Motor neuron (in vitro differentiated cells): ENCODE results near the gene PRR7. TPM values are rescaled to one million over a fixed set of nuclear protein-coding genes. Genes with fewer than 3 reads are reported as not detected.
A peak's percentile ranks its signal among the peaks of the same experiment; 100 is the strongest.

ENCODE experiments used
- ATAC-seq, 8 experiments: fragments of 200-7000 bp; cut with Tn5 transposase; replicated peaks in 6 of 8; 2 replicates each; pipeline ENCODE4 v1.8.0; 2021; ENCODE audit warnings: mild to moderate bottlenecking in 8 of 8, moderate library complexity in 8 of 8
- H3K27ac ChIP-seq, 2 donors: fragments of 250-450 bp; sonication (Bioruptor Pico); 2 replicates each; pipeline ENCODE4 v1.9.0; 2021; ENCODE audit warnings: antibody characterized with exemption in 2 of 2, mild to moderate bottlenecking in 2 of 2, moderate library complexity in 1 of 2
- H3K4me1 ChIP-seq, 2 donors: fragments of 250-450 bp; sonication (Bioruptor Pico); replicated peaks in 1 of 2; 2 replicates each; pipeline ENCODE4 v1.6.1; 2021; ENCODE audit warnings: antibody characterized with exemption in 2 of 2, mild to moderate bottlenecking in 2 of 2, moderate library complexity in 1 of 2
- H3K4me3 ChIP-seq, 5 donors: fragments of 250-450 bp; sonication (Bioruptor Pico); 2 replicates each; pipeline ENCODE4 v1.9.0; 2021; ENCODE audit warnings: antibody characterized with exemption in 5 of 5, mild to moderate bottlenecking in 5 of 5, moderate library complexity in 4 of 5
- WGBS, 10 experiments: fragments of 450-650 bp; shearing (Covaris generic); methylation state at CpG; one replicate each; pipeline ENCODE4 v1.0.0; 2022; 5-methylcytosine and 5-hydroxymethylcytosine counted together
- in situ Hi-C, 9 experiments: fragments of 400-800 bp; cut with MboI; loops; one replicate each; pipeline ENCODE4 v1.15.0; 2021; ENCODE audit warnings: low sequenced_read_pairs in 9 of 9, low pct_unique_long_range_greater_than_20kb in 2 of 9; ENCODE audit not compliant: unreplicated experiment in 9 of 9
- total RNA-seq, 8 experiments: library from RNA; unstranded; fragments of 300-600 nt; gene quantifications; 2 replicates each; pipeline versions ENCODE4 v1.2.3 to v1.2.4, GENCODE V29; 2022

PRR7 gene
- total RNA-seq, 8 experiments from 2014 or later: 2.0 to 8.1 (median 3.8) TPM

DNA sequence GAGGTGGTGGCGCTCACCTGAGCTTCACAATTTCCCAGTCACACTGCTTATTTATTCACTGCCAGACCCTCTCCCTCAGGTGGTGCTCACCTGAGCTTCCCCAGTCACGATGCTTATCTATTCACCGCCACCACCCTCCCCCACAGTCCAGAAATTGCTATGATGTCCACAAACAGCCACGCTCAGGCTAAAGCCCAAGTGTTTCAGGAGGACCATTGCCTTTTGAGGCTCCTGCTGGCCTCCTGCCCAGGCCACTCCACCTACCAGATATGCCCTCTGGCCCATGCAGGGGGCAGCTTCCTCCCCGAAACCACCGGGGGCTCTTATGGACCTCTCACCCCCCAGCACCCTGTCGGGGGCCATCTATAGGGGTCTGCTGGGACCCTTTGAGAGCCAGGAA, 46.2 kb downstream of the PRR7 start:
- H3K4me3 ChIP-seq: no peak overlapping the region
- peaks cover 28 to 35% of the 10 kb centered on the region in 2 donors for H3K4me1 ChIP-seq
- no peak overlapping the region for H3K27ac ChIP-seq
- in situ Hi-C loops: loop anchor here in 1 of 9 experiments (25.0 kb wide), 1 partner anchor 106 kb away; the partner anchor contains the start of gene SLC34A1
- no peak for ATAC-seq
- WGBS, 10 experiments: 82 to 100% (median 93%) methylated on average over 2 to 5 of the region's 7 CpGs; no CpG with 5 or more reads in 7 of the 10 experiments

DNA sequence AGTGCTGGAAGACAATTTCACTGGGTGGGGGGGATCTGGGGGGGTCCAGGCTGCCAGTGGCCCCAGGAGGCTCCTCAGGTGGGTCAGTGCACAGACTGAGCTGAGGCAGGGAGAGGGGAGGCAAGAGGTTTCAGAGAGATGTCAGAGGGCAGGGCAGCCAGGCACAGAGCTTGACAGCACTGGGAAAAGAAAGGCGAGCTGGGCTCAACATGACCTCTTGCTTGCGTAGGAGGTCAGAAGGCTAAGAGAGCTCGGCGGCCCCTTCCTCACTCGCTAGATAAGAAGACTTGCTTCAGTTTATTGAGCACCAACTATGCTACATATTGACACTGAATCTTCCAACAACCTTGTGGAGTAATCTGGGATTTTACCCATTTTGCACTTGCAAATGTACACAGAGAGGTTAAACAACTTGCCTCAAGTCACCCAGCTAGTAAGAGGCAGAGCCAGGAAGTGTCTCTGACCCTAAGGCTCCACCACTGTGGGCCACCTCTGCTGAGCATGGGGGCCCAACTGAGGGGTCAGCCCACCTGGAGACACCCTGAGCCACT, 47.3 kb downstream of the PRR7 start:
- H3K4me1 ChIP-seq: peaks cover 35 to 45% of the 10 kb centered on the region in 2 donors
- no peak overlapping the region for H3K4me3 ChIP-seq
- ATAC-seq: no peak
- in situ Hi-C loops: loop anchor here in 1 of 9 experiments (25.0 kb wide), 1 partner anchor 107 kb away; the partner anchor contains the start of gene SLC34A1
- H3K27ac ChIP-seq: peak overlapping the region in 1 of 2 donors; percentile 96
- 86 to 100% (median 100%) methylated on average over 2 to 3 of the region's 5 CpGs; no CpG with 5 or more reads in 6 of the 10 experiments for WGBS, 10 experiments

DNA sequence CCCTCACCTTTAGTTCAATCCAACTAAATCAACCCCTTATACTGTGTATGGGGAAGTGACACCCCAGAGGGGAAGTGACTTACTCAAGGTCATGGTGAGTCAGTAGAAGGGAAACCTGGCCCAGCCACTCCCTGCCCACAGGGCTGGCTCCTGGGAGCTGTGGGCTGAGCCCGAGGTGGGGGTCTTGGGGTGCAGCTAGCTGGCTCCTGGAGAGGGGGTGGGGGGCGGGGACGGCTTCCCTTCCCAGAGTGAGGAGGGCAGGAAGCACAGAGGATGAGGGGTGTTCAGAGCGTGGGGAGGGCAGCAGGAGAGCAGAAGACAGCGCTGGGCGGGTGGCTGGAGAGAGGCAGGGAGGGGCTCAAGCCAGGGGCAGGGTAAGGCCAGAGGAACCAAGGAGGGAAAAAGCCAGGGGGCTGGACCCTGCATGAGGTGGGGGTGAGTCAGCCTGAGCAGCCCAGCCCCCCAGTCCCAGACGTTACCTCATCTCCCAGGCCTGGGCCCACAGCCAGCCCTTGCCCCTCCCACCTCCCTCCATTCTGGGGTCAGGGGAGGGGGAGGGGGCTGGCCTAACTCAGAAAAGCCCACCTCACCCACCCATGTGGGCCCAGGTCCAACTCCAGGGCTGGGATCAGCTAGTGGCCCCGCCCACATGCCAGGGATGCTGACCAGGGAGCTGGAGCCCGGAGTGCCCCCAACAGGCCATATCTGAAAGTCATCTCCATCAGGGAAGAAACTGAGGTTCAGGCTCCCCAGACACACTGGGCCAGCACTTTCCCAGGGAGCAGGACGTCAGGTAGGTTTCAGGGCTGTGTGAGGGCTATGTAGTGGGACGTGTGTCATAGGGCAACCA, 48.0 kb downstream of the PRR7 start:
- in situ Hi-C loops: loop anchor here in 1 of 9 experiments (25.0 kb wide), 1 partner anchor 107 kb away; the partner anchor contains the start of gene SLC34A1
- Histone ChIP-seq H3K4me3 (no peak overlapping the region), H3K27ac (peak overlapping the region; percentile 11 to 96), H3K4me1 (peaks cover 33 to 42% of the 10 kb centered on the region in 2 donors)
- ATAC-seq: peak in 6 of 8 experiments; percentile 5 to 19 (median 13)
- WGBS, 10 experiments: 0% methylated on average over 1 of the region's 11 CpGs; no CpG with 5 or more reads in 9 of the 10 experiments

DNA sequence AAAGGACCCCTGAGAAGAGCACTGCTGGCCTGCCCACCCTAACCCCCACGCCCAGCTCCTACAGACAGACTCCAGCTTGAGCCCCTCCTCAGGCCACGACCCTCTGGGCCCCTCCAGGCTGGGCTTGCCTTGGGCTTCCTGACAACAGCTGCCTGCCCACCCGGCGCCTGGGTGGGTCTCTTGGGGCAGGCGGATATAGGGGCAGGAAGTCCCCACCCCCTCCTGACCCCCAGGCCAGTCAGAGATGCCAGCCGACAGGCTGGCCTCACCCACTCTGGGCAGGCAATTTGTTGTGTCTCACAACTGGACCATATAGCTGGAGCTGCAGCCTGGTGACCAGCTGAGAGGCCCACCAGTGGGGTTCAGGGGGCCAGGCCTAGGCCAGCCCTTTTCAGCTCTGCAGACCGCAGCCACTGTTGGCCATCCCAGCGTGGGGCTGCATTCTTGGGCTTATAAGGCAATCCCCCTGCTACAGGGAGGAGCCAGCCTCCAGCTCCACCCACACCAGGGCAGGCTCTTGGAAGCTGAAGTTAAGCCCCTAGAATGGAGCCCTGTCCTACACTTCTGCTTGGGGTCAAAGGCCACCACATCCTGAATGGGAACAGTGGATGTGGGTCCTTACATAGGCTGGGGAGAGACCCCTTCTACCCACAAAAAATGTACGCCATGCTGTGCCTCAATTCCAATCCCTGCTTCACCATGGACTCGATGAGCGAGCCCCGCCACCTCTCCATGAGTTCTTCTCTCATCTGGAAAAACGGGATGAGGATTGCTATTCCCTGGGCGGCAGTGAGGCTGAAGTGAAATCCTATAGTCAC, 48.8 kb downstream of the PRR7 start:
- Histone ChIP-seq H3K27ac (peak overlapping the region; percentile 86 to 96), H3K4me1 (peaks cover 31 to 40% of the 10 kb centered on the region in 2 donors), H3K4me3 (peak overlapping the region in 4 of 5 donors; percentile 50 to 77 (median 60))
- in situ Hi-C loops: loop anchor here in 1 of 9 experiments (25.0 kb wide), 1 partner anchor 108 kb away; the partner anchor contains the start of gene SLC34A1
- ATAC-seq: peak in 5 of 8 experiments; percentile 1 to 7 (median 3)
- 10 to 90% (median 23%) methylated on average over 2 to 4 of the region's 14 CpGs; no CpG with 5 or more reads in 7 of the 10 experiments for WGBS, 10 experiments

DNA sequence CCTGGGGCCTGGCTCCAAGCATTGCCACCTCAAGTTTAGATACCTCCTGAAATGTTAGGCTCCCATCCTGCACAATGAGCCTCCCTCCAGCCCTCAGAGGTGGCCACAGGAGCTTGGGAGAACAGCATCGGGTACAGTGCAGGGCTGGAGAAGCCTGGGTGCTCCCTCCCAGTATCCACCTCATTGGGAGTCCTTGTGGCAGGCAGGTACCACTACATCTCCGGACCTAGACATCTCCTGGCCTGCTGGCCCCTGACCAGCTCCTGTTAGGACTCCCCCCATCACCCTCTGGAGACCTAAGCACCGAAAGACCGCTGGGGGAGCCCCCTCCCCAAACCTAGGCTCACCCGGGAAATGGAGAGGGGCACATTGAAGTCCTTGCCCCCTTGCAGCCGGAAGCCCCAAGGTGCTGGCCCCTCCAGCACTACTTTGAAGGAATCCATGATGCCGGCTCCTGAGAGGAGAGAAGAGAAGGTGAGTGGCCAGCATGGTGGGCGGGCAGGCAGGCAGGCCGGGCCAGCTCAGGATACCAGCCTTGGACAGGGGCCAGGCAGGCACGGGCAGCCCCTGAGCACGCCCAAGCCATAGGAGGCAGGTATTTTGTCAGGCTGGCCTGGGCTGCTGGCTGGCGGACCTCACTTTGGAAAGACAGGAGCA, 49.6 kb downstream of the PRR7 start:
- Histone ChIP-seq H3K4me1 (peaks cover 38 to 47% of the 10 kb centered on the region in 2 donors), H3K4me3 (peak overlapping the region; percentile 50 to 77 (median 59)), H3K27ac (peak overlapping the region; percentile 86 to 96)
- 0 to 8% (median 4%) methylated on average over 1 to 7 of the region's 12 CpGs; no CpG with 5 or more reads in 6 of the 10 experiments for WGBS, 10 experiments
- ATAC-seq: peak; percentile 3 to 20 (median 10)
- in situ Hi-C loops: loop anchor here in 1 of 9 experiments (25.0 kb wide), 1 partner anchor 109 kb away; the partner anchor contains the start of gene SLC34A1

DNA sequence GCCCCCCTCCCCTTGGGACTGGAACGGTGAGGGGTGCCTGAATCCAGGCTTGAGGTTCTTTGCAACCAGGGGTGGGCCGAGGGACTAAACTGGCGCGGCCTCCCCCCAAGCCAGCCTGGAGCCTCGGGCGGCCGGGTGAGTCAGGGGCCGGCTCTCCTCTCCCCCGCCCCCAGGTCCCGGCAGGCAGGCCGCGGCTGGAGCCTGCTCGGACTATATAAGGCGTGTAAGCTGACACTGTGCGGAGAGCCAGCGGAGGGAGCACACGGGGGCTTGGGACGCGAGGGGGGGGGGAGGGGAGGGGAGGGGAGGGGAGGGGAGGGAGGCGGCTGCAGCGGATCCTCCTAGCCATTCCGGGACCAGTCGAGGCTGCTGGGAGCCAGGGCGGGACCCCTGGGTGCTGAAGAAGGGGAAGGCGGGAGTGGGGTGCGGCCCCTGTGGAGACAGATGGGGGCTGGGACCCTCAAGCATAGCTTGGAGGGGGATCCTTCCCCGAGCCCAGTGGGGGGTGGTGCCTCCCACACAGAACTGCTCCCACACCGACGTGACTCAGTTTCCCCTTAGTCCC, 50.2 kb downstream of the PRR7 start:
- peak; percentile 12 to 72 (median 64) for ATAC-seq
- peaks cover 40 to 49% of the 10 kb centered on the region in 2 donors for H3K4me1 ChIP-seq
- peak overlapping the region; percentile 50 to 77 (median 59) for H3K4me3 ChIP-seq
- 0% methylated on average over 1 of the region's 29 CpGs; no CpG with 5 or more reads in 9 of the 10 experiments for WGBS, 10 experiments
- peak overlapping the region; percentile 86 to 96 for H3K27ac ChIP-seq
- in situ Hi-C loops: loop anchor here in 1 of 9 experiments (25.0 kb wide), 1 partner anchor 110 kb away; the partner anchor contains the start of gene SLC34A1

DNA sequence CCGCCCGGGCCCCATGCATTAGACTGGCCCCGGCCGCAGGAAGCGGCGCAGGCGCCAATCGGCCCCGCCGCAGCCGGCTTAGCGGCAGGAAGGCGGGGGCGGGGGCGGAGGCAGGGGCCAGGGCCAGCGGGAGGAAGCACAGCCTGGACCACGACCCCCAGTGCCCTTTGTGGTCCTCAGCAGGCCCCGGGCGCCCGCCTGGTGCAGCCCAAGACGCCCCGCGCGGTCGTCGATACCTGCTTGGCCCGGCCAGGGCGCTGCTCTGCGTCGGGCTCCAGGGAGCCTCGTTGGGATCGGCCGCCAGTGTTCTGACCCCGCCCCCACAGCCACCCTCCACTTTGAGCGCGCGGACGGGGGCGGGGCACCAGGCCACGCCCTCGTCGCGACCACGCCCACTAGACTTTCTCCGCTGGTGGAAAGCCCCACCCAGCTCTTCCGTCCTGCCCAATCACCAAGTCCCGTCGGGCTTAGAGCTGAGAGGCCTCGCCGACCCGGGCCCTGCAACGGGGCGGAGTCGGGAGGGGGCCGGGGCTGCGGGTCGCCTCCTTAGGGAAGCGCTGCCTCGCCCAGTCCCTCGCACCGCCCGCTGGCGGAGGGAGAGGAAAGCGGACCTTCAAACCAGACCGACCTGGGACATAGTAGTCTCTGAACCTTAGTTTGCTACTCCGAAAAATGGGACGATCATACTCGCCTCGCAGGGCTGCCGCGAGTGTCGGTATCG, 50.8 kb downstream of the PRR7 start, which contains the start of gene PDLIM7:
TSS of gene PDLIM7 (minus strand) at position 313 of the 721 bp plus-strand sequence. CDS start 1,092 bp downstream, outside the sequence.
- H3K4me1 ChIP-seq: peaks cover 40 to 49% of the 10 kb centered on the region in 2 donors
- in situ Hi-C loops: loop anchor here in 1 of 9 experiments (25.0 kb wide), 1 partner anchor 110 kb away; the partner anchor contains the start of gene SLC34A1
- peak within 1 kb of the TSS; percentile 50 to 77 (median 59) for H3K4me3 ChIP-seq
- H3K27ac ChIP-seq: peak within 1 kb of the TSS; percentile 86 to 96
- ATAC-seq: peak; percentile 56 to 82 (median 68)
- WGBS, 10 experiments: 0% methylated on average over 3 to 8 of the region's 73 CpGs; no CpG with 5 or more reads in 8 of the 10 experiments

DNA sequence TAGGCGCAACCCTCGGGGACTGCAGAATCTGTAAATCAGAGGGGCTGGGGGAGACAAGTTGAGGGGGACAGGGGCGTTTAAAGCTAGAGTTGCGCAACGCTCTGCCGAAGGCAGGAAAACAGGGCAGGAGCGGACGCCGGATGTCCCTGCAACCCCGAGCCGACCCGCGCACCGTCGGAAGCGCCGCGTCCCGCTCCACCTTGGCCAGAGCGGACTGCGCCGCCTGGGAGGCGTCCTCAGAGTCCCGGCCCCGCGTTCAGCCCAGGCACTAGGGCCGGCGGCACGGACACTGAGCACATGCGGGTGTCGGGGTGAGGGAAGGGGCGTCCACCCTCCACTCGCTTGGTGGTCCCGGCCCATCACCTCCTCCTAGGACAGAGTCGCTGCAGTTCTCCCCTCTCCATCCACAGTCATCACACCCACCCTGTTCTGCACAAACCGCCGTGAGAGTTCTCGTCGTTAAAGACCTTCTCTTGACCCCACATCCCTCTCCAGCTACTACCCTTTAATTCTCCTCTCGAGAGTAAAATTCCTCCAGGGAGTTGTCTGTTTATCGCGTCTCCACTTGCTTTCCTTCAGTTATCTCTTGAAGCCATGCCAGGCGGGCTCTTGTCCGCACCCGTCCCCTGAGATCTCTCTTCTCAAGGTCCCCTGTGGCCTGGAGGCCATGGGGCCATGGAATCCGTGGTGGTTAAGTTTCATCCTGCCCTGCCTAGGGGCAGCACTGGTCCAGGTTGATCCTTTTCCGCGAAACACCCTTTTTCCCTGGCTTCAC, 51.6 kb downstream of the PRR7 start:
- H3K4me3 ChIP-seq: peak overlapping the region; percentile 50 to 77 (median 59)
- in situ Hi-C loops: loop anchor here in 1 of 9 experiments (25.0 kb wide), 1 partner anchor 111 kb away; the partner anchor contains the start of gene SLC34A1
- 20 to 71% (median 62%) methylated on average over 1 to 9 of the region's 48 CpGs; no CpG with 5 or more reads in 4 of the 10 experiments for WGBS, 10 experiments
- no peak overlapping the region for H3K27ac ChIP-seq
- peaks cover 40 to 49% of the 10 kb centered on the region in 2 donors for H3K4me1 ChIP-seq
- peak in 2 of 8 experiments; percentile 2 to 8 for ATAC-seq

DNA sequence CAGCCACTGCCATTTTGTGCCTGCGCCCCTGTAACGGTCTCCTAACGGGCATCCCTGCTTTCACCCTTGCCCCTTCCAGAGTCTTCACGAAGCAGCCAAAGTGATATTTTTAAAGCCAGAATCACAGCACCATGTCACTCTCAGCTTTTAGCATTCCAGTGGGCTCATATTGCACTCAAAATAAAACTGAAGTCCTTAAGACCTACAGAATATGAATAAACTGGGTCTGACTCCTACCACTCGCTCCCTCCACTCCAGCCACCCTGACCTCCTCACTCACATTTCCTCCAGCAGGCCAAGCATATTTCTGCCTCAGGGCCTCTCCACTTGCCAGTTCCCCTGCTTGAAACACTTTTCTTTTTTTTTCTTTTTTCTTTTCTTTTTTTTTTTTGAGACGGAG, 53.2 kb downstream of the PRR7 start:
- ATAC-seq: no peak
- no peak overlapping the region for H3K27ac ChIP-seq
- 63 to 96% (median 80%) methylated on average over 1 to 6 of the region's 6 CpGs for WGBS, 10 experiments
- H3K4me3 ChIP-seq: no peak overlapping the region
- peaks cover 32 to 38% of the 10 kb centered on the region in 2 donors for H3K4me1 ChIP-seq
- in situ Hi-C loops: loop anchor here in 2 of 9 experiments (25.0 kb wide), 1 partner anchor 113 kb away; the partner anchor contains the start of gene SLC34A1 (in 2 of the 2)
